Measurements from ENCODE around the gene PROZ.

GRCh38 chr13:113158946-113159345 is 498 bp downstream of the PROZ start:
- TF ChIP-seq RAD51 (IDR thresholded peaks at IDR 0.05; ENCODE audit: borderline replicate concordance, low read depth) (no peak), FOXM1 (IDR thresholded peaks at IDR 0.05; ENCODE audit: low read depth) (no peak), FOXM1 (CRISPR knock-in tag; IDR thresholded peaks at IDR 0.05; ENCODE audit: low read depth) (no peak), ZNF232 (CRISPR knock-in tag; IDR thresholded peaks at IDR 0.05) (no peak), RFX7 (CRISPR knock-in tag; IDR thresholded peaks at IDR 0.05) (no peak), POLR2AphosphoS5 (IDR thresholded peaks at IDR 0.05; ENCODE audit: control insufficient read depth, insufficient read depth, low read depth, low read length) (no peak), EGR1 (conservative IDR thresholded peaks at IDR 0.05) (no peak), SMAD3 (CRISPR knock-in tag; conservative IDR thresholded peaks at IDR 0.05) (no peak), POLR2A (conservative IDR thresholded peaks at IDR 0.05) (no peak), NR1H2 (CRISPR knock-in tag; IDR thresholded peaks at IDR 0.05) (no peak), HMGN3 (IDR thresholded peaks at IDR 0.05; ENCODE audit: borderline replicate concordance, extremely low read depth, insufficient read length, low read depth, low read length) (no peak), CTCF (IDR thresholded peaks at IDR 0.05 in 2 of 3, conservative IDR thresholded peaks at IDR 0.05 in 1 of 3; ENCODE audit: insufficient read depth in 2 of 3, low read depth in 1 of 3, low read length in 3 of 3) (no peak), NUFIP1 (IDR thresholded peaks at IDR 0.05; ENCODE audit: partially characterized antibody) (no peak), EZH2 (IDR thresholded peaks at IDR 0.05; ENCODE audit: borderline replicate concordance, low read depth, low read length) (no peak)

Measured in K562 (cell line).